Stromal cell of bone marrow (primary cell): ENCODE data around the gene RGS19.

Source experiments
- DNase-seq: peaks from one replicate; pipeline ENCODE4 v3.0.0-alpha.2; 2012; ENCODE audit warnings: low read depth

Gene RGS19

GRCh38 chr20:64108731-64109681, 29.7 kb upstream of the RGS19 start:
- DNase-seq: no peak

- DNase-seq: no peak
Measured at GRCh38 chr20:64107736-64108457, 28.6 kb upstream of the RGS19 start.

GRCh38 chr20:64106981-64107735, 27.8 kb upstream of the RGS19 start, which contains the start of gene NPBWR2:
Gene NPBWR2, minus strand, starts transcription at chr20:64107565. Its CDS starts 734 bp downstream, at chr20:64106831.
- DNase-seq: no peak

GRCh38 chr20:64106435-64106961, 27.2 kb upstream of the RGS19 start:
- no peak for DNase-seq

- DNase-seq: no peak
Measured at GRCh38 chr20:64105846-64106434, 26.6 kb upstream of the RGS19 start.

GRCh38 chr20:64104667-64105451, 25.5 kb upstream of the RGS19 start:
- DNase-seq: no peak

- DNase-seq: no peak
Measured at GRCh38 chr20:64103871-64104666, 24.8 kb upstream of the RGS19 start.

- no peak for DNase-seq
Measured at GRCh38 chr20:64102647-64103354, 23.5 kb upstream of the RGS19 start.

- DNase-seq: no peak
Measured at GRCh38 chr20:64101731-64102621, 22.7 kb upstream of the RGS19 start.

GRCh38 chr20:64100946-64101688, 21.8 kb upstream of the RGS19 start:
- no peak for DNase-seq

GRCh38 chr20:64100566-64100888, 21.2 kb upstream of the RGS19 start:
- DNase-seq: no peak

GRCh38 chr20:64099880-64100565, 20.7 kb upstream of the RGS19 start:
- no peak for DNase-seq

GRCh38 chr20:64099086-64099786, 19.9 kb upstream of the RGS19 start:
- no peak for DNase-seq

GRCh38 chr20:64098471-64099013, 19.2 kb upstream of the RGS19 start:
- no peak for DNase-seq

GRCh38 chr20:64096535-64096934, 17.2 kb upstream of the RGS19 start:
- DNase-seq: no peak

GRCh38 chr20:64095927-64096326, 16.6 kb upstream of the RGS19 start:
- DNase-seq: no peak
